K562 (cell line): Measurements from ENCODE around the gene PIP4K2A. TPM values are rescaled to one million over a fixed set of nuclear protein-coding genes. Genes with fewer than 3 reads are reported as not detected.

Experiments used
- ATAC-seq: fragments of 200-7000 bp; cut with Tn5 transposase; 3 replicates; pipeline ENCODE4 v1.9.1; 2020; ENCODE audit warnings: moderate library complexity
- BruUV-seq: library from RNA; stranded (reverse); fragments of 400-500 nt; replicated peaks from 2 replicates; lab custom pipeline; 2021; lab: Mats Ljungman, UMichigan
- CTCF ChIA-PET: fragments of 300-600 bp; formaldehyde crosslinking; extraction: SDS; loops from one replicate; lab custom pipeline; 2021; ENCODE audit warnings: low intra/inter-chr PET ratio; lab: Yijun Ruan, JAX
- POLR2A ChIA-PET: fragments of 300-600, 350-650 bp; sonication (Branson Sonifier 250); formaldehyde crosslinking; extraction: SDS; loops from one replicate; lab custom pipeline; 2021; ENCODE audit warnings: antibody characterized with exemption, inconsistent platforms; lab: Yijun Ruan, JAX
- DNase-seq, 4 experiments: peaks; one replicate each; pipeline versions ENCODE4 v3.0.0 to v3.0.0-alpha.2; 2011 to 2018; ENCODE audit warnings: low spot score in 3 of 4, mixed read lengths in 3 of 4; ENCODE audit errors: extremely low read depth in 1 of 4
- FAIRE-seq: peaks from 2 replicates; lab custom pipeline; 2011; peaks lifted over from hg19 to GRCh38; lab: Jason Lieb, UNC
- H2AFZ ChIP-seq: 2 replicates; pipeline ENCODE4 v1.6.0; 2011; ENCODE audit warnings: low read depth, low read length, control low read depth, inconsistent platforms
- H3K27ac ChIP-seq: fragments of 200-600 bp; 3 replicates; pipeline ENCODE4 v1.8.0; 2011; ENCODE audit warnings: low read depth, mild to moderate bottlenecking, control low read depth, inconsistent platforms, low read length, moderate library complexity, mixed read lengths; ENCODE audit errors: extremely low read depth
- H3K27me3 ChIP-seq, 2 experiments: fragments of 300-600 bp in 1 of 2; 2 replicates in 1 of 2; 3 replicates in 1 of 2; pipeline versions ENCODE4 v1.6.0 to v1.8.0; 2011; ENCODE audit warnings: inconsistent platforms in 2 of 2, low read length in 2 of 2, mild to moderate bottlenecking in 1 of 2, mixed read lengths in 1 of 2, moderate library complexity in 1 of 2; ENCODE audit not compliant: control insufficient read depth in 2 of 2, insufficient read depth in 2 of 2
- H3K36me3 ChIP-seq: fragments of 300-600 bp; 3 replicates; pipeline ENCODE4 v1.8.0; 2011; ENCODE audit warnings: mild to moderate bottlenecking, low read length, inconsistent platforms; ENCODE audit not compliant: control insufficient read depth, insufficient read depth
- H3K4me1 ChIP-seq, 2 experiments: fragments of 200-600 bp in 1 of 2; replicated peaks in 1 of 2; 2 replicates in 1 of 2; 3 replicates in 1 of 2; pipeline versions ENCODE4 v1.5.1 to v1.8.0; 2011; ENCODE audit warnings: inconsistent platforms in 2 of 2, low read length in 2 of 2, mild to moderate bottlenecking in 1 of 2, mixed read lengths in 1 of 2, moderate library complexity in 1 of 2; ENCODE audit not compliant: control insufficient read depth in 2 of 2, insufficient read depth in 2 of 2
- H3K4me2 ChIP-seq: 2 replicates; pipeline ENCODE4 v1.6.1; 2011; ENCODE audit warnings: low read length, control low read depth, inconsistent platforms, mixed read lengths; ENCODE audit not compliant: insufficient read depth
- H3K4me3 ChIP-seq: fragments of 200-600 bp; sonication (generic), shearing (Covaris generic); 2 replicates; pipeline ENCODE4 v1.5.1; 2016; ENCODE audit warnings: control low read depth, inconsistent platforms
- H3K79me2 ChIP-seq: fragments of 200-600 bp; 3 replicates; pipeline ENCODE4 v1.8.0; 2011; ENCODE audit warnings: low read length, inconsistent platforms; ENCODE audit not compliant: control insufficient read depth, insufficient read depth
- H3K9ac ChIP-seq, 2 experiments: 2 replicates each; pipeline versions ENCODE4 v1.6.0 to v1.6.1; 2011; ENCODE audit warnings: low read depth in 2 of 2, low read length in 2 of 2, control low read depth in 1 of 2, inconsistent platforms in 1 of 2, mild to moderate bottlenecking in 1 of 2, mixed read lengths in 1 of 2; ENCODE audit not compliant: insufficient read depth in 1 of 2
- H3K9me1 ChIP-seq: one replicate; pipeline ENCODE4 v1.6.0; 2011; ENCODE audit warnings: inconsistent platforms, mild to moderate bottlenecking, low read length, moderate library complexity; ENCODE audit not compliant: control insufficient read depth, insufficient read depth
- H3K9me3 ChIP-seq: replicated peaks from 2 replicates; pipeline ENCODE4 v1.5.1; 2011; ENCODE audit warnings: low read depth, low read length, inconsistent platforms; ENCODE audit not compliant: control insufficient read depth, insufficient read depth
- H4K20me1 ChIP-seq: replicated peaks from 2 replicates; pipeline ENCODE4 v1.6.1; 2011; ENCODE audit warnings: low read length, inconsistent platforms, mixed read lengths; ENCODE audit not compliant: control insufficient read depth, insufficient read depth
- HDAC3 ChIP-seq: fragments of 450-650 bp; IDR thresholded peaks from 2 replicates; pipeline ENCODE4 v1.6.1; 2018; ENCODE audit warnings: borderline replicate concordance, mild to moderate bottlenecking, moderate library complexity; ENCODE audit not compliant: partially characterized antibody
- MECOM ChIP-seq: fragments of 250-450 bp; sonication (Bioruptor Pico); IDR thresholded peaks from 2 replicates; pipeline ENCODE4 v1.8.0; 2022; ENCODE audit warnings: inconsistent platforms
- MEF2D ChIP-seq: conservative IDR thresholded peaks from 2 replicates; pipeline ENCODE4 v1.6.1; 2016; ENCODE audit warnings: low read depth, missing genetic modification characterization, missing compliant biosample characterization
- NR4A1 ChIP-seq, 2 experiments: fragments of 250-450 bp in 1 of 2; fragments of 450-650 bp in 1 of 2; sonication (Bioruptor Pico) in 1 of 2; IDR thresholded peaks; 2 replicates each; pipeline versions ENCODE4 v1.4.0 to v1.6.1; 2016 to 2020; ENCODE audit warnings: mild to moderate bottlenecking in 2 of 2, missing compliant biosample characterization in 1 of 2, missing genetic modification characterization in 1 of 2, moderate library complexity in 1 of 2
- POLR2AphosphoS5 ChIP-seq: IDR thresholded peaks from 2 replicates; pipeline ENCODE4 v1.6.1; 2011; ENCODE audit warnings: mild to moderate bottlenecking, low read depth, low read length, moderate library complexity; ENCODE audit not compliant: control insufficient read depth, insufficient read depth
- PPARD ChIP-seq: fragments of 250-450 bp; sonication (Bioruptor Pico); IDR thresholded peaks from 2 replicates; pipeline ENCODE4 v1.8.0; 2022; ENCODE audit warnings: inconsistent platforms, mild to moderate bottlenecking, moderate library complexity
- REST ChIP-seq, 2 experiments: fragments of 450-650 bp; formaldehyde crosslinking in 1 of 2; IDR thresholded peaks; 2 replicates each; pipeline versions ENCODE4 v1.4.0 to v1.6.1; 2014 to 2020; ENCODE audit warnings: mild to moderate bottlenecking in 2 of 2, borderline replicate concordance in 1 of 2, low read depth in 1 of 2
- SIN3B ChIP-seq: fragments of 450-650 bp; IDR thresholded peaks from 2 replicates; pipeline ENCODE4 v1.6.1; 2017; ENCODE audit warnings: low read depth, mild to moderate bottlenecking, moderate library complexity
- SOX6 ChIP-seq: fragments of 450-650 bp; IDR thresholded peaks from 2 replicates; pipeline ENCODE4 v1.6.1; 2014; ENCODE audit warnings: mild to moderate bottlenecking
- TBL1XR1 ChIP-seq, 2 experiments: IDR thresholded peaks; 2 replicates each; pipeline ENCODE4 v1.6.1; 2012; ENCODE audit warnings: improper control_type of control experiment in 2 of 2, low read length in 2 of 2, mild to moderate bottlenecking in 1 of 2
- ZNF583 ChIP-seq: fragments of 250-450 bp; sonication (Bioruptor Pico); IDR thresholded peaks from 2 replicates; pipeline ENCODE4 v1.4.0; 2020
- in situ Hi-C: fragments of 300-500 bp; cut with MboI; formaldehyde crosslinking; loops from 4 replicates; pipeline ENCODE4 v1.15.0; 2018; ENCODE audit warnings: inconsistent platforms, mixed read lengths
- intact Hi-C: fragments of 100-400 bp; cut with micrococcal nuclease; formaldehyde crosslinking; loops from 2 replicates; pipeline ENCODE4 v1.14.2; 2022
- polyA plus RNA-seq, 8 experiments: library from polyadenylated mRNA; depleted of rRNA in 4 of 8; stranded (reverse) in 5 of 8; unstranded in 3 of 8; fragments of >200 nt; fragmentation: Nextera tagmentation in 2 of 8; fragmentation: Illumina TruSeq in 1 of 8; extraction: Ambion mirVana in 2 of 8; extraction: Trizol in 1 of 8; gene quantifications; 2 replicates each; pipeline versions ENCODE4 v1.2.1 to v1.2.3, GENCODE V29; 2011 to 2014; ENCODE audit warnings: inconsistent platforms in 1 of 8, missing spikeins in 1 of 8
- total RNA-seq, 7 experiments: library from RNA; depleted of rRNA in 6 of 7; stranded (reverse); fragments of >200 nt in 6 of 7; fragmentation: Illumina TruSeq in 2 of 7; extraction: Trizol in 2 of 7; gene quantifications; 2 replicates each; pipeline versions ENCODE4 v1.2.1 to v1.2.3, GENCODE V29; 2011 to 2021; ENCODE audit warnings: low replicate concordance in 1 of 7
- TF ChIP-seq, protein P1 (sequence below): fragments of 450-650 bp; formaldehyde crosslinking; IDR thresholded peaks from 2 replicates; pipeline ENCODE4 v1.4.0; 2022; ENCODE audit warnings: missing genetic modification characterization

PIP4K2A gene
- total and polyA plus RNA-seq, 9 of the 15 experiments (the other 6 are each of a cell fraction or from before 2014, with no cell fraction given): 35.6 to 117 (median 71.9) TPM

DNA sequence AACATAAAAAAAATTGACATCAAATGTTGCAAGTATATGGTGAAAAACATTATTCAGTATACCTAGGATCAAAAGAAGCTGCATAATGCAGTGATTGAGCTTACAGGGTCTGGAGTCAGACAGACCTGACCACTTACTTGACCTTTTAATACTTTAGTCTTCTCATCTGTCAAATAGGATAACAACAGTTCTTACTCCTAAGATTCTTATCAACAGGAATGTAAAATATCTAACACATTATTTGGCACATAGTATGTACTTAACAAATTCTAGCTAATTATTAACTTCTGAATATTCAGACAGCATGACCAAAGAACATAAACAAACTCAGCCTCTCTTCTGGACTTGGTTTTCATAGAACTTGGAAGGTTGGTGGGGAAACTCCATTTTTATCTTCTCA is 45.6 kb upstream of the PIP4K2A start:
- DNase-seq (no peak), ATAC-seq (no peak), FAIRE-seq (no peak)
- ChIA-PET POLR2A (no interaction called here), CTCF (no interaction called here)
- intact Hi-C loops (no loop called here), in situ Hi-C loops (no loop called here)
- no peaks in the 10 kb centered on the region for H3K9me1 ChIP-seq
- H3K4me2 ChIP-seq: no peak overlapping the region
- H3K27me3 ChIP-seq: no peaks in the 10 kb centered on the region
- peaks cover 4 to 5% of the 10 kb centered on the region in 2 experiments; a peak in 3 of 5 replicates for H3K4me1 ChIP-seq
- TF ChIP-seq TBL1XR1 (IDR thresholded peaks at IDR 0.05; ENCODE audit: low read length in 2 of 2) (no peak), SIN3B (no peak), NR4A1 (CRISPR knock-in tag; IDR thresholded peaks at IDR 0.05) (no peak), NR4A1 (tag; IDR thresholded peaks at IDR 0.05) (no peak), ZNF583 (no peak), HDAC3 (no peak), MECOM (CRISPR knock-in tag) (no peak), SOX6 (no peak), POLR2AphosphoS5 (no peak), MEF2D (tag) (no peak), PPARD (no peak), REST (IDR thresholded peaks at IDR 0.05; ENCODE audit: borderline replicate concordance) (no peak), REST (CRISPR knock-in tag; IDR thresholded peaks at IDR 0.05; ENCODE audit: low read depth) (no peak)
- TF ChIP-seq, protein P1, sequence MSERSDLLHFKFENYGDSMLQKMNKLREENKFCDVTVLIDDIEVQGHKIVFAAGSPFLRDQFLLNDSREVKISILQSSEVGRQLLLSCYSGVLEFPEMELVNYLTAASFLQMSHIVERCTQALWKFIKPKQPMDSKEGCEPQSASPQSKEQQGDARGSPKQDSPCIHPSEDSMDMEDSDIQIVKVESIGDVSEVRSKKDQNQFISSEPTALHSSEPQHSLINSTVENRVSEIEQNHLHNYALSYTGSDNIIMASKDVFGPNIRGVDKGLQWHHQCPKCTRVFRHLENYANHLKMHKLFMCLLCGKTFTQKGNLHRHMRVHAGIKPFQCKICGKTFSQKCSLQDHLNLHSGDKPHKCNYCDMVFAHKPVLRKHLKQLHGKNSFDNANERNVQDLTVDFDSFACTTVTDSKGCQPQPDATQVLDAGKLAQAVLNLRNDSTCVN (CRISPR knock-in tag): no peak
- no TSS peak for BruUV-seq
- H4K20me1 ChIP-seq: no peaks in the 10 kb centered on the region
- H3K36me3 ChIP-seq: no peaks in the 10 kb centered on the region
- no peak overlapping the region for H3K9ac ChIP-seq
- no peaks in the 10 kb centered on the region for H3K9me3 ChIP-seq
- no peak overlapping the region for H2AFZ ChIP-seq
- no peak overlapping the region for H3K4me3 ChIP-seq
- H3K27ac ChIP-seq: no peak overlapping the region
- H3K79me2 ChIP-seq: no peaks in the 10 kb centered on the region
